K562 (cell line): ENCODE data around the gene HYAL1. TPM values are rescaled to one million over a fixed set of nuclear protein-coding genes. Genes with fewer than 3 reads are reported as not detected.

Experiments
- ATAC-seq: fragments of 200-7000 bp; cut with Tn5 transposase; 3 replicates; pipeline ENCODE4 v1.9.1; 2020; ENCODE audit warnings: moderate library complexity
- BruUV-seq: library from RNA; stranded (reverse); fragments of 400-500 nt; replicated peaks from 2 replicates; lab custom pipeline; 2021; lab: Mats Ljungman, UMichigan
- CTCF ChIA-PET: fragments of 300-600 bp; formaldehyde crosslinking; extraction: SDS; loops from one replicate; lab custom pipeline; 2021; ENCODE audit warnings: low intra/inter-chr PET ratio; lab: Yijun Ruan, JAX
- POLR2A ChIA-PET: fragments of 300-600, 350-650 bp; sonication (Branson Sonifier 250); formaldehyde crosslinking; extraction: SDS; loops from one replicate; lab custom pipeline; 2021; ENCODE audit warnings: antibody characterized with exemption, inconsistent platforms; lab: Yijun Ruan, JAX
- DNase-seq, 4 experiments: peaks; one replicate each; pipeline versions ENCODE4 v3.0.0 to v3.0.0-alpha.2; 2011 to 2018; ENCODE audit warnings: low spot score in 3 of 4, mixed read lengths in 3 of 4; ENCODE audit errors: extremely low read depth in 1 of 4
- FAIRE-seq: peaks from 2 replicates; lab custom pipeline; 2011; peaks lifted over from hg19 to GRCh38; lab: Jason Lieb, UNC
- H2AFZ ChIP-seq: 2 replicates; pipeline ENCODE4 v1.6.0; 2011; ENCODE audit warnings: low read depth, low read length, control low read depth, inconsistent platforms
- H3K27ac ChIP-seq: fragments of 200-600 bp; 3 replicates; pipeline ENCODE4 v1.8.0; 2011; ENCODE audit warnings: low read depth, mild to moderate bottlenecking, control low read depth, inconsistent platforms, low read length, moderate library complexity, mixed read lengths; ENCODE audit errors: extremely low read depth
- H3K27me3 ChIP-seq, 2 experiments: fragments of 300-600 bp in 1 of 2; 2 replicates in 1 of 2; 3 replicates in 1 of 2; pipeline versions ENCODE4 v1.6.0 to v1.8.0; 2011; ENCODE audit warnings: inconsistent platforms in 2 of 2, low read length in 2 of 2, mild to moderate bottlenecking in 1 of 2, mixed read lengths in 1 of 2, moderate library complexity in 1 of 2; ENCODE audit not compliant: control insufficient read depth in 2 of 2, insufficient read depth in 2 of 2
- H3K36me3 ChIP-seq: fragments of 300-600 bp; 3 replicates; pipeline ENCODE4 v1.8.0; 2011; ENCODE audit warnings: mild to moderate bottlenecking, low read length, inconsistent platforms; ENCODE audit not compliant: control insufficient read depth, insufficient read depth
- H3K4me1 ChIP-seq, 2 experiments: fragments of 200-600 bp in 1 of 2; replicated peaks in 1 of 2; 2 replicates in 1 of 2; 3 replicates in 1 of 2; pipeline versions ENCODE4 v1.5.1 to v1.8.0; 2011; ENCODE audit warnings: inconsistent platforms in 2 of 2, low read length in 2 of 2, mild to moderate bottlenecking in 1 of 2, mixed read lengths in 1 of 2, moderate library complexity in 1 of 2; ENCODE audit not compliant: control insufficient read depth in 2 of 2, insufficient read depth in 2 of 2
- H3K4me2 ChIP-seq: 2 replicates; pipeline ENCODE4 v1.6.1; 2011; ENCODE audit warnings: low read length, control low read depth, inconsistent platforms, mixed read lengths; ENCODE audit not compliant: insufficient read depth
- H3K4me3 ChIP-seq: fragments of 200-600 bp; sonication (generic), shearing (Covaris generic); 2 replicates; pipeline ENCODE4 v1.5.1; 2016; ENCODE audit warnings: control low read depth, inconsistent platforms
- H3K79me2 ChIP-seq: fragments of 200-600 bp; 3 replicates; pipeline ENCODE4 v1.8.0; 2011; ENCODE audit warnings: low read length, inconsistent platforms; ENCODE audit not compliant: control insufficient read depth, insufficient read depth
- H3K9ac ChIP-seq, 2 experiments: 2 replicates each; pipeline versions ENCODE4 v1.6.0 to v1.6.1; 2011; ENCODE audit warnings: low read depth in 2 of 2, low read length in 2 of 2, control low read depth in 1 of 2, inconsistent platforms in 1 of 2, mild to moderate bottlenecking in 1 of 2, mixed read lengths in 1 of 2; ENCODE audit not compliant: insufficient read depth in 1 of 2
- H3K9me1 ChIP-seq: one replicate; pipeline ENCODE4 v1.6.0; 2011; ENCODE audit warnings: inconsistent platforms, mild to moderate bottlenecking, low read length, moderate library complexity; ENCODE audit not compliant: control insufficient read depth, insufficient read depth
- H3K9me3 ChIP-seq: replicated peaks from 2 replicates; pipeline ENCODE4 v1.5.1; 2011; ENCODE audit warnings: low read depth, low read length, inconsistent platforms; ENCODE audit not compliant: control insufficient read depth, insufficient read depth
- H4K20me1 ChIP-seq: replicated peaks from 2 replicates; pipeline ENCODE4 v1.6.1; 2011; ENCODE audit warnings: low read length, inconsistent platforms, mixed read lengths; ENCODE audit not compliant: control insufficient read depth, insufficient read depth
- E2F6 ChIP-seq, 2 experiments: IDR thresholded peaks; 2 replicates each; pipeline ENCODE4 v1.6.1; 2011; ENCODE audit warnings: borderline replicate concordance in 1 of 2, control low read depth in 1 of 2, low read depth in 1 of 2, low read length in 1 of 2, mild to moderate bottlenecking in 1 of 2, mixed read lengths in 1 of 2, moderate library complexity in 1 of 2; ENCODE audit not compliant: insufficient read depth in 1 of 2, insufficient read length in 1 of 2, poor library complexity in 1 of 2, severe bottlenecking in 1 of 2; ENCODE audit errors: extremely low read depth in 1 of 2
- RBFOX2 ChIP-seq: fragments of 200-400 bp; formaldehyde crosslinking; IDR thresholded peaks from 2 replicates; pipeline ENCODE4 v1.6.1; 2017; ENCODE audit warnings: low read depth, mild to moderate bottlenecking, low read length, moderate library complexity
- WGBS: fragments of 100-300 bp; shearing (Covaris generic); methylation state at CpG from one replicate; pipeline ENCODE4 v1.1.6; 2016; ENCODE audit warnings: low coverage, mixed read lengths; ENCODE audit not compliant: insufficient coverage; ENCODE audit errors: missing lambda C conversion rate; 5-methylcytosine and 5-hydroxymethylcytosine counted together
- in situ Hi-C: fragments of 300-500 bp; cut with MboI; formaldehyde crosslinking; loops from 4 replicates; pipeline ENCODE4 v1.15.0; 2018; ENCODE audit warnings: inconsistent platforms, mixed read lengths
- intact Hi-C: fragments of 100-400 bp; cut with micrococcal nuclease; formaldehyde crosslinking; loops from 2 replicates; pipeline ENCODE4 v1.14.2; 2022
- polyA plus RNA-seq, 8 experiments: library from polyadenylated mRNA; depleted of rRNA in 4 of 8; stranded (reverse) in 5 of 8; unstranded in 3 of 8; fragments of >200 nt; fragmentation: Nextera tagmentation in 2 of 8; fragmentation: Illumina TruSeq in 1 of 8; extraction: Ambion mirVana in 2 of 8; extraction: Trizol in 1 of 8; gene quantifications; 2 replicates each; pipeline versions ENCODE4 v1.2.1 to v1.2.3, GENCODE V29; 2011 to 2014; ENCODE audit warnings: inconsistent platforms in 1 of 8, missing spikeins in 1 of 8
- total RNA-seq, 7 experiments: library from RNA; depleted of rRNA in 6 of 7; stranded (reverse); fragments of >200 nt in 6 of 7; fragmentation: Illumina TruSeq in 2 of 7; extraction: Trizol in 2 of 7; gene quantifications; 2 replicates each; pipeline versions ENCODE4 v1.2.1 to v1.2.3, GENCODE V29; 2011 to 2021; ENCODE audit warnings: low replicate concordance in 1 of 7

Gene HYAL1
- total and polyA plus RNA-seq, 9 of the 15 experiments (the other 6 are each of a cell fraction or from before 2014, with no cell fraction given) = 1.4 to 8.5 (median 4.7) TPM

GRCh38 chr3:50294492-50295403 is 8.6 kb downstream of the HYAL1 start:
- H3K4me1 ChIP-seq = peaks cover 13 to 73% of the 10 kb centered on the region in 2 experiments; a peak in 4 of 5 replicates
- FAIRE-seq (no peak), ATAC-seq (no peak), DNase-seq (no peak)
- no peaks in the 10 kb centered on the region for H3K9me3 ChIP-seq
- H3K27ac ChIP-seq = no peak overlapping the region
- ChIA-PET CTCF (no interaction called here), POLR2A (no interaction called here)
- peaks cover 21% of the 10 kb centered on the region; the same call in 2 of the 3 replicates for H3K36me3 ChIP-seq
- H3K4me2 ChIP-seq = no peak overlapping the region
- WGBS = 89% methylated on average over 13 of the region's 22 CpGs
- in situ Hi-C loops (no loop called here), intact Hi-C loops (no loop called here)
- no peaks in the 10 kb centered on the region for H4K20me1 ChIP-seq
- H3K27me3 ChIP-seq = no peaks in the 10 kb centered on the region
- H3K9ac ChIP-seq = peak overlapping the region in 1 of 2 experiments; percentile 52; a peak in 1 of 4 replicates
- H3K79me2 ChIP-seq = peaks cover 47% of the 10 kb centered on the region
- H3K4me3 ChIP-seq = no peak overlapping the region
- TF ChIP-seq E2F6 (IDR thresholded peaks at IDR 0.05; ENCODE audit: borderline replicate concordance in 1 of 2, extremely low read depth in 1 of 2, insufficient read depth in 1 of 2, insufficient read length in 1 of 2, low read depth in 1 of 2, low read length in 1 of 2, poor library complexity in 1 of 2, severe bottlenecking in 1 of 2) = no peak
- TF ChIP-seq RBFOX2 = peak; percentile 26; the same call in 1 of the 2 replicates
- no peak overlapping the region for H2AFZ ChIP-seq
- no TSS peak for BruUV-seq
- H3K9me1 ChIP-seq = no peaks in the 10 kb centered on the region
